Transverse colon (tissue), 4 donors: ENCODE results near the gene LZIC. TPM values are rescaled to one million over a fixed set of nuclear protein-coding genes. Genes with fewer than 3 reads are reported as not detected.
"Not testable (repeated sequence)": the region's sequence is repeated elsewhere in the genome, so short reads cannot be mapped to it uniquely, and the experiment has no call there.

Experiments used
- DNase-seq: peaks from one replicate; pipeline ENCODE4 v3.0.0-alpha.2; 2019
- H3K27ac ChIP-seq, 4 donors: fragments of 200-600 bp; sonication (generic); 2 replicates each; pipeline ENCODE4 v1.5.1; 2016 to 2018; ENCODE audit warnings: inconsistent platforms in 4 of 4
- H3K27me3 ChIP-seq: fragments of 200-600 bp; sonication (generic); 2 replicates; pipeline ENCODE4 v1.5.1; 2017; ENCODE audit warnings: inconsistent platforms
- H3K36me3 ChIP-seq, 4 donors: fragments of 200-600 bp; sonication (generic); 2 replicates each; pipeline ENCODE4 v1.5.1; 2017 to 2019; ENCODE audit warnings: inconsistent platforms in 4 of 4
- H3K4me1 ChIP-seq, 4 donors: fragments of 200-600 bp; sonication (generic); 2 replicates each; pipeline ENCODE4 v1.5.1; 2017 to 2020; ENCODE audit warnings: inconsistent platforms in 4 of 4
- H3K4me3 ChIP-seq, 4 donors: fragments of 200-600 bp; sonication (generic); 1 replicate in 1 of 4; 2 replicates in 3 of 4; pipeline versions ENCODE4 v1.5.1 to v1.6.1; 2017 to 2019; ENCODE audit warnings: inconsistent platforms in 4 of 4
- H3K9me3 ChIP-seq, 2 donors: fragments of 200-600 bp; sonication (generic); 2 replicates each; pipeline ENCODE4 v1.5.1; 2017 to 2019; ENCODE audit warnings: inconsistent platforms in 2 of 2
- CTCF ChIP-seq, 5 experiments: fragments of 200-600 bp in 3 of 5; fragments of 450-650 bp in 2 of 5; sonication (generic) in 3 of 5; IDR thresholded peaks; 1 replicate in 2 of 5; 2 replicates in 3 of 5; pipeline ENCODE4 v1.5.1; 2016 to 2017; ENCODE audit warnings: antibody characterized with exemption in 5 of 5, inconsistent platforms in 3 of 5, mild to moderate bottlenecking in 2 of 5, moderate library complexity in 1 of 5
- EP300 ChIP-seq: sonication (generic); formaldehyde crosslinking; IDR thresholded peaks from one replicate; pipeline ENCODE4 v1.6.1; 2017; ENCODE audit warnings: antibody characterized with exemption, low read depth
- POLR2A ChIP-seq: fragments of 450-650 bp; IDR thresholded peaks from one replicate; pipeline ENCODE4 v1.6.1; 2016; ENCODE audit warnings: antibody characterized with exemption, mild to moderate bottlenecking, moderate library complexity
- POLR2AphosphoS5 ChIP-seq, 3 donors: sonication (generic); formaldehyde crosslinking; IDR thresholded peaks; one replicate each; pipeline ENCODE4 v1.6.1; 2016; ENCODE audit warnings: antibody characterized with exemption in 3 of 3
- WGBS, 2 donors: methylation state at CpG; one replicate each; pipeline ENCODE4 v1.1.5; 2018; ENCODE audit warnings: low coverage in 1 of 2; 5-methylcytosine and 5-hydroxymethylcytosine counted together
- in situ Hi-C, 4 donors: fragments of 200-750 bp; cut with MboI; loops; one replicate each; pipeline versions ENCODE4 v1.15.0 to v1.15.1; 2017; ENCODE audit warnings: low sequenced_read_pairs in 3 of 4, low pct_ligation_motif_present in 1 of 4, low pct_unique_long_range_greater_than_20kb in 1 of 4
- intact Hi-C: fragments of 100-400 bp; cut with DNase I; formaldehyde crosslinking; loops from one replicate; pipeline ENCODE4 v1.15.1; 2023; ENCODE audit warnings: low total_unique reads
- total RNA-seq, 4 donors: library from RNA; depleted of rRNA; stranded (reverse); fragments of >200 nt; gene quantifications; one replicate each; pipeline ENCODE4 v1.1.0, GENCODE V29; 2016

Gene LZIC
- total RNA-seq, 4 donors from 2014 or later, result 10.7 to 41.0 (median 26.6) TPM

GRCh38 chr1:9927259-9927658 is 15.9 kb downstream of the LZIC start:
- in situ Hi-C loops, result no loop called here
- DNase-seq, result no peak
- peaks cover 0 to 35% (median 9%) of the 10 kb centered on the region in 4 donors for H3K36me3 ChIP-seq
- H3K27me3 ChIP-seq, result no peaks in the 10 kb centered on the region
- H3K4me3 ChIP-seq, result no peak overlapping the region
- no peaks in the 10 kb centered on the region for H3K4me1 ChIP-seq
- no peaks in the 10 kb centered on the region for H3K9me3 ChIP-seq
- no peak for TF ChIP-seq POLR2A
- TF ChIP-seq CTCF (IDR thresholded peaks at IDR 0.05), result no peak
- no peak for TF ChIP-seq POLR2AphosphoS5 (IDR thresholded peaks at IDR 0.05)
- no peak for TF ChIP-seq EP300
- WGBS, 2 donors, result 76 to 86% methylated on average over 2 to 5 of the region's 5 CpGs
- no peak overlapping the region for H3K27ac ChIP-seq
- intact Hi-C loops, result no loop called here

DNA sequence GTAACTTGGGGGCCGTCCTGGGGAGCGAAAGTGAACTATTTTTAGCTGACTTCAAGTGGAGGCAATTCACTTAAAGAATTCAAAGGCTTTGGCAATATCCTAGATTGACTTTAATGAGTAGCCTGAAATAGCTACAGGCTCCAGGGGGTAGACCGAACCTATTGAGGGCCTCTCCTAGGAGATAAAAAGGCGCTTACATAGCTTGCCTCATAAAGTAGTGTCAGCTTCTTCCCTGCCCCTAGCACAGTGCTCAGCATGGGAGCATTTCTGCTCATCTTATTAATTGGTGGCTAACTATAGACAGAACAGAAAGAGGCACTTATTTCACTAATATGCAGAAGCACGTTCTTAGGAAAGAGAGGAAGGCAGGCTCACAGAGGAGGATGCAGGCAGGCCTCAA is 20.8 kb downstream of the LZIC start:
- H3K4me1 ChIP-seq, result no peaks in the 10 kb centered on the region
- no peaks in the 10 kb centered on the region for H3K36me3 ChIP-seq
- no peaks in the 10 kb centered on the region for H3K9me3 ChIP-seq
- in situ Hi-C loops (no loop called here), intact Hi-C loops (no loop called here)
- TF ChIP-seq EP300 (no peak), POLR2AphosphoS5 (IDR thresholded peaks at IDR 0.05) (no peak), POLR2A (no peak), CTCF (IDR thresholded peaks at IDR 0.05) (no peak)
- H3K27me3 ChIP-seq, result no peaks in the 10 kb centered on the region
- no peak overlapping the region for H3K27ac ChIP-seq
- no peak overlapping the region for H3K4me3 ChIP-seq
- WGBS, 2 donors, result 83% methylated on average over 5 of the region's 5 CpGs; no CpG with 5 or more reads in 1 of the 2 donors
- no peak for DNase-seq

DNA sequence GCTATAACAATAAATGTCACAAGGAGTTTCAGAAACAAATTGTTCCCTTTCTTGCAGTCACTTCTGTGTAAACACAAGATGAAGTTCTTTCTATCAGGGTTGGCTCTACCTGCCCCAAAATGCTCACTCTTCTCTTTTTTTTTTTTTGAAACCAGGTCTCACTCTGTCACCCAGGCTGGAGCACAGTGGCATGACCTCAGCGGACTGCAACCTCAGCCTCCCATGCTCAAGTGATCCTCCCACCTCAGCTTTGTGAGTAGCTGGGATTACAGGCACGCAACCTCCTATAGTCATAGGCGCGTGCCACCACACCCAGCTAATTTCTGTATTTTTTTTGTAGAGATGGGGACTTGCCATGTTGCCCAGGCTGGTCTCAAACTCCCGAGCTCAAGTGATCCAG is 22.6 kb downstream of the LZIC start:
- no peaks in the 10 kb centered on the region for H3K9me3 ChIP-seq
- H3K4me3 ChIP-seq, result no peak overlapping the region
- no peaks in the 10 kb centered on the region for H3K27me3 ChIP-seq
- in situ Hi-C loops (no loop called here), intact Hi-C loops (no loop called here)
- no peak for DNase-seq
- no peak overlapping the region for H3K27ac ChIP-seq
- no peak for TF ChIP-seq CTCF (IDR thresholded peaks at IDR 0.05)
- no peak for TF ChIP-seq POLR2A
- TF ChIP-seq EP300, result no peak
- TF ChIP-seq POLR2AphosphoS5 (IDR thresholded peaks at IDR 0.05), result no peak
- no peaks in the 10 kb centered on the region for H3K4me1 ChIP-seq
- 92% methylated on average over 5 of the region's 5 CpGs; no CpG with 5 or more reads in 1 of the 2 donors for WGBS, 2 donors
- H3K36me3 ChIP-seq, result no peaks in the 10 kb centered on the region

GRCh38 chr1:9917901-9918300 is 25.3 kb downstream of the LZIC start:
- no peaks in the 10 kb centered on the region for H3K9me3 ChIP-seq
- H3K27ac ChIP-seq, result no peak overlapping the region
- no peaks in the 10 kb centered on the region for H3K4me1 ChIP-seq
- H3K4me3 ChIP-seq, result no peak overlapping the region
- no peaks in the 10 kb centered on the region for H3K36me3 ChIP-seq
- TF ChIP-seq CTCF (IDR thresholded peaks at IDR 0.05), result no peak
- no peak for TF ChIP-seq POLR2A
- TF ChIP-seq EP300, result no peak
- TF ChIP-seq POLR2AphosphoS5 (IDR thresholded peaks at IDR 0.05), result no peak
- intact Hi-C loops, result no loop called here
- H3K27me3 ChIP-seq, result no peaks in the 10 kb centered on the region
- 61 to 67% methylated on average over 1 of the region's 1 CpG for WGBS, 2 donors
- no peak for DNase-seq
- in situ Hi-C loops, result no loop called here

DNA sequence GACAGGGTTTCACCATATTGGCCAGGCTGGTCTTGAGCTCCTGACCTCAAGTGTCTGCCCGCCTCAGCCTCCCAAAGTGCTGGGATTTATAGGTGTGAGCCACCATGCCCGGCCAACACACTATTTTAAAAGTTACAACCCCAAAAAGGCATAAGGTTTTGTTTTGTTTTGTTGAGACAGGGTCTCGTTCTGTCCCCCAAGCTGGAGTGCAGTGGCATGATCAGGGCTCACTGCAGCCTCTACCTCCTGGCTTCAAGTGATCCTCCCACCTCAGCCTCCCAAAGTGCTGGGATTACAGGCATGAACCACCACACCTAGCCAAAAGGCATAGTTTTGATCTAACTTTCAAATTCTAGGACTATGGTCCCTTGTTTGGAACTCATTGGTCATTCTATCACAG is 25.7 kb downstream of the LZIC start:
- 81% methylated on average over 3 of the region's 3 CpGs; no CpG with 5 or more reads in 1 of the 2 donors for WGBS, 2 donors
- DNase-seq, H3K4me3 ChIP-seq, H3K36me3 ChIP-seq, H3K27me3 ChIP-seq, intact Hi-C loops, H3K4me1 ChIP-seq, H3K9me3 ChIP-seq, in situ Hi-C loops, H3K27ac ChIP-seq: not testable (repeated sequence)
